ENCODE results near the gene CACNA1B. TPM values are rescaled to one million over a fixed set of nuclear protein-coding genes. Genes with fewer than 3 reads are reported as not detected.
"Not testable (repeated sequence)": the region's sequence is repeated elsewhere in the genome, so short reads cannot be mapped to it uniquely, and the experiment has no call there.

The CACNA1B gene
- 0.74 TPM for total RNA-seq

DNA sequence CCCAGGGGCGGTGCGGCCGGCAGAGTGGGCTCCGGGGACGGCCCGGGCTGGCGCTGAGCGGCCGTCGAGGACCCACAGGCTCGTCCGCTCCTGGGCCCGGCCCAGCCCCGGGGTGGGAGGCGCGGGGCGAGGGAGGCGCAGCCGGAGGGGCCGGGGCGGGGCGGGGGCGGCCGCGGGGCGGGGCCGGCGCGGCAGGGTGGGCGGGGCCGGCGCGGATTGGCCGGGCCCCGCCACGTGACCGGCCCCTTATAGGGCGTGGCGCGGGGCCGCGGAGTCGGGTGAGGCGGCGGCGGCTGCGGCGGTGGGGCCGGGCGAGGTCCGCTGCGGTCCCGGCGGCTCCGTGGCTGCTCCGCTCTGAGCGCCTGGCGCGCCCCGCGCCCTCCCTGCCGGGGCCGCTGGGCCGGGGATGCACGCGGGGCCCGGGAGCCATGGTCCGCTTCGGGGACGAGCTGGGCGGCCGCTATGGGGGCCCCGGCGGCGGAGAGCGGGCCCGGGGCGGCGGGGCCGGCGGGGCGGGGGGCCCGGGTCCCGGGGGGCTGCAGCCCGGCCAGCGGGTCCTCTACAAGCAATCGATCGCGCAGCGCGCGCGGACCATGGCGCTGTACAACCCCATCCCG, at the start of gene CACNA1B:
Gene CACNA1B, plus strand, starts transcription at position 277 of the 617 bp plus-strand sequence. Its CDS starts 152 bp downstream, at position 429.
- DNase-seq (ENCODE audit: extremely low spot score in 2 of 2); H3K36me3 ChIP-seq; H3K9me3 ChIP-seq; H3K27me3 ChIP-seq; H3K27ac ChIP-seq; H3K4me1 ChIP-seq; intact Hi-C loops (cut with DNase I): not testable (repeated sequence)
- H3K4me3 ChIP-seq: peak within 1 kb of the TSS; percentile 15 to 18

DNA sequence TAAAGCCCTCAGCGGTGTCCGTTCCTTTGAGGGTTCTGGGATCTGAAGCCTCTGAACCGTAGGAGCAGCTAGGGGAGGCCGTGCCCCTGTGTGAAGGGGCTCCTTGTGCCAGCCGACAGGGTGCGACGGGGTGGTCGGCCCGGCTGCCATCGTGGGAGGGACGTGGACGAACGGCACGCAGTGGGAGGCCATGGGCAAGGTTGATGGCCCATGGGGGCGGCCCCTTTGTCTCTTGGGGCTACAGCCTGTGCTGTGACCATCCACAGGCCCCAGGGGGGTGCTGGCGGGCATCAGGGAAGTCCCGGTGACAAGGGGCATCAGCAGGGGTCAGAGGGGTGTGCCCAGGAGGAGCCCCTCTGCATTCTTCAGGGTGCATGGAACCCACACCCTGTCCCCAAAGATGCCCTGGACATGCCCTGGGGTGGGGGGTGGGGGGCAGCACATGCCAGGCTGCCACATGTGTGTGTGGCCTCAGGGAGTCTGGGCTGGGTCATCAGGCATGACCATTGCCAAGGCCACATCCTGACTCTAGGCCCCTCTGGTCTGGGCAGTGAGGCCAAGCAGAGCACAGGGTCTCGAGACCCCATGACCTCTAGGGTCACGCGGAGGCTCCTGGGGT, 49.6 kb upstream of the CACNA1B start:
- H3K9me3 ChIP-seq: no peaks in the 10 kb centered on the region
- peaks cover 0 to 46% of the 10 kb centered on the region in 2 donors for H3K36me3 ChIP-seq
- no peaks in the 10 kb centered on the region for H3K27me3 ChIP-seq
- no peak overlapping the region for H3K4me3 ChIP-seq
- DNase-seq (ENCODE audit: extremely low spot score in 2 of 2): no peak
- H3K4me1 ChIP-seq: no peaks in the 10 kb centered on the region
- H3K27ac ChIP-seq: no peak overlapping the region
- intact Hi-C loops (cut with DNase I): no loop called here
- TF ChIP-seq POLR2AphosphoS5 (IDR thresholded peaks at IDR 0.05; ENCODE audit: insufficient read depth in 1 of 2, low read depth in 1 of 2): no peak
- TF ChIP-seq POLR2A (IDR thresholded peaks at IDR 0.05): no peak
- TF ChIP-seq, protein P1, sequence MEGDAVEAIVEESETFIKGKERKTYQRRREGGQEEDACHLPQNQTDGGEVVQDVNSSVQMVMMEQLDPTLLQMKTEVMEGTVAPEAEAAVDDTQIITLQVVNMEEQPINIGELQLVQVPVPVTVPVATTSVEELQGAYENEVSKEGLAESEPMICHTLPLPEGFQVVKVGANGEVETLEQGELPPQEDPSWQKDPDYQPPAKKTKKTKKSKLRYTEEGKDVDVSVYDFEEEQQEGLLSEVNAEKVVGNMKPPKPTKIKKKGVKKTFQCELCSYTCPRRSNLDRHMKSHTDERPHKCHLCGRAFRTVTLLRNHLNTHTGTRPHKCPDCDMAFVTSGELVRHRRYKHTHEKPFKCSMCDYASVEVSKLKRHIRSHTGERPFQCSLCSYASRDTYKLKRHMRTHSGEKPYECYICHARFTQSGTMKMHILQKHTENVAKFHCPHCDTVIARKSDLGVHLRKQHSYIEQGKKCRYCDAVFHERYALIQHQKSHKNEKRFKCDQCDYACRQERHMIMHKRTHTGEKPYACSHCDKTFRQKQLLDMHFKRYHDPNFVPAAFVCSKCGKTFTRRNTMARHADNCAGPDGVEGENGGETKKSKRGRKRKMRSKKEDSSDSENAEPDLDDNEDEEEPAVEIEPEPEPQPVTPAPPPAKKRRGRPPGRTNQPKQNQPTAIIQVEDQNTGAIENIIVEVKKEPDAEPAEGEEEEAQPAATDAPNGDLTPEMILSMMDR (IDR thresholded peaks at IDR 0.05): no peak

DNA sequence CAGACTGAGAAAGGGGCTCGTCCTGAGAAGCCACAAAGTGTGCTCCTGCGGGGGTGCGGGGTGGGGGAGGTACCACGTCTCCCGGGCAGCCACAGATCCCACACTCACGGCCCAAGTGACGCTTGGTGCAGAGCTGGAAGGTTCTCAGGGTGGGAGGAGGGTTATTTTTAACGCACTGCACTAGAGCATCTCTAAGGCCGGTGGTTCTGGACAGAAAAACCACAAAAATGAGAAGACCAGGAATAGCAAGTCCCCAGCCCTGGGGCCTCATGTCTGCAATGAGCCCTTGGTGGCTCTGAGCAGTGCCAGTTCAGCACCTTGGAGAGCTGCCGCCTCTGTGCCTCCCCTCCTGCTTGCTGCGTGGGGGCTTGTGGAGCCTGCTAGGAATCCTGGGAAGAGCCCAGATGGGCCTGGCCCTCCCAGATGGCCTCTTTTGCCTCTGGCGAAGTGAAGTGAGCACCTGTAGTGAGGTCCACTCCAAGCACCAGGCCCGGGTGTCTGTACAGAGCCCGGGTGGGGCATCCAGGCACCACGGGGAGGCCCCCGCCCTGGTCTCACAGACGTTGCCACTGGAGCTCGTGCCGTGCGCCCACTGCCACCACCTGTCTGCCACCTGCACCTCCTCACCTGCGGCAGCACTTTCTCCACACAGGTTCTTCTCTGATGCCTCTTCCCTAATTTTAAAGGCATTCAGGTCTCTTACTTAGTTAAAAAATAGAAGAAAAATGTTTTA, 48.9 kb upstream of the CACNA1B start:
- no peaks in the 10 kb centered on the region for H3K4me1 ChIP-seq
- no peak overlapping the region for H3K27ac ChIP-seq
- no peak overlapping the region for H3K4me3 ChIP-seq
- DNase-seq (ENCODE audit: extremely low spot score in 2 of 2): no peak
- TF ChIP-seq, protein P1 (IDR thresholded peaks at IDR 0.05): no peak
- TF ChIP-seq POLR2AphosphoS5 (IDR thresholded peaks at IDR 0.05; ENCODE audit: insufficient read depth in 1 of 2, low read depth in 1 of 2): no peak
- TF ChIP-seq POLR2A (IDR thresholded peaks at IDR 0.05): no peak
- no peaks in the 10 kb centered on the region for H3K9me3 ChIP-seq
- no peaks in the 10 kb centered on the region for H3K27me3 ChIP-seq
- H3K36me3 ChIP-seq: peaks cover 0 to 53% of the 10 kb centered on the region in 2 donors
- intact Hi-C loops (cut with DNase I): no loop called here

DNA sequence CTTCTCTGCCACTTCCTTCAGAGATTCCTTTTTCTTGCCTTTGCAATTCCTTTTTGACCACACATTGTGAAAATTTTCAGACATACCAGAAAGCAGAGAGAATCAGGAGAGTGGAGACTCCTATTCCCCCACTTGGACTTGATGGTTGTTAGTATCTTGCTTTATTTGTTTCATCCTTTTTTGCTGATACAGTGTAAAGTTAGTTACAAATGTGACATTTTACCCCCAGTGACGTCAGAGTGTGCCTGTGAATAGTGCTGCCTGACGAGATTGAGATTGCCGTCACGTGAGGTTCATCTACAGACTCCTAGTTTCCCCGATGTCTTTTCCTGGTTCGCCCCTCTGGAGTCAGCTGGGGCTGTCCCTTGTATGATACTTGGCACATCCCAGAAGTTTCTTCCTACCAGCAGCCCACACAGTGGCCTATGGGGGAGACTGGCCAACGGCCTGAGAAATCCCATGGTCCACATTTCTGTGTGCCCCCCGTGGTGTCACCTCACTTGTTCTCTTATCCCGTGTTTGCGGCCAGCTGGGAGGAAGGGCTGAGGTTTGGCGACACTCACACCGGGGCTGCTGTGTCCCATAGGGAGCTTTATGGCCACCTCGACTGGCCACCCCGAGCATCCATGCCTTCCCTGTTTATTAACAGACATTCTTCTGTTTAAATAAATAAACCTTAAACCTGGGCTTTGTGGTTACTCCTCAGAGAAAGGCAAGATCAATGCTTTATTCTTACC, 48.2 kb upstream of the CACNA1B start:
- peaks cover 0 to 54% of the 10 kb centered on the region in 2 donors for H3K36me3 ChIP-seq
- H3K9me3 ChIP-seq: no peaks in the 10 kb centered on the region
- no peak for TF ChIP-seq POLR2AphosphoS5 (IDR thresholded peaks at IDR 0.05; ENCODE audit: insufficient read depth in 1 of 2, low read depth in 1 of 2)
- no peaks in the 10 kb centered on the region for H3K27me3 ChIP-seq
- no peak overlapping the region for H3K27ac ChIP-seq
- intact Hi-C loops (cut with DNase I): no loop called here
- no peak overlapping the region for H3K4me3 ChIP-seq
- H3K4me1 ChIP-seq: no peaks in the 10 kb centered on the region
- DNase-seq (ENCODE audit: extremely low spot score in 2 of 2): no peak

DNA sequence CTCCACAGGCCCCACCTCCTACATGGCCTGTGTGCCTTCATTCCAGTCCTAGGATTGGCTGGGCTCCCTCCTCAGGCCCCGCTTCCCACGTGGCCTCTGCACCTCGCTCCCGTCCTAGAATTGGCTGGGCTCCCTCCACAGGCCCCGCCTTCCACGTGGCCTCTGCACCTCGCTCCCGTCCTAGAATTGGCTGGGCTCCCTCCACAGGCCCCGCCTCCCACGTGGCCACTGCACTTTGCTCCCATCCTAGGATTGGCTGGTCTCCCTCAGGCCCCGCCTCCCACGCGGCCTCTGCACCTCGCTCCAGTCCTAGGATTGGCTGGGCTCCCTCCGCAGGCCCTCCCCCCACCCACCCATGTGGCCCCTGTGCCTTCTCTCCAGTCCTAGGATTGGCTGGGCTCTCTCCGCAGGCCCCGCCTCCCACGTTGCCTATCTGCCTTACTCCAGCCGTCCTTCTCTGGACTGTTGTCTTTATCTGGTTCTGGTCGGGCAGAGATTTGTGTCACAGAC, 45.3 kb upstream of the CACNA1B start:
- H3K36me3 ChIP-seq: peaks cover 0 to 52% of the 10 kb centered on the region in 2 donors

More for the DNA sequence above, 45.3 kb upstream of the CACNA1B start:
- Histone ChIP-seq H3K27me3 (no peaks in the 10 kb centered on the region), H3K4me3 (no peak overlapping the region), H3K9me3 (no peaks in the 10 kb centered on the region), H3K4me1 (no peaks in the 10 kb centered on the region), H3K27ac (no peak overlapping the region)
- intact Hi-C loops (cut with DNase I): no loop called here
- TF ChIP-seq, protein P1 (IDR thresholded peaks at IDR 0.05): no peak
- no peak for TF ChIP-seq POLR2A (IDR thresholded peaks at IDR 0.05)
- no peak for TF ChIP-seq POLR2AphosphoS5 (IDR thresholded peaks at IDR 0.05; ENCODE audit: insufficient read depth in 1 of 2, low read depth in 1 of 2)
- DNase-seq (ENCODE audit: extremely low spot score in 2 of 2): no peak

Measured in vagina (tissue), 2 donors.